ENCODE data around the gene NCCRP1. TPM values are rescaled to one million over a fixed set of nuclear protein-coding genes. Genes with fewer than 3 reads are reported as not detected.

NCCRP1 gene
- total RNA-seq, 2 donors from 2014 or later: not detected

DNA sequence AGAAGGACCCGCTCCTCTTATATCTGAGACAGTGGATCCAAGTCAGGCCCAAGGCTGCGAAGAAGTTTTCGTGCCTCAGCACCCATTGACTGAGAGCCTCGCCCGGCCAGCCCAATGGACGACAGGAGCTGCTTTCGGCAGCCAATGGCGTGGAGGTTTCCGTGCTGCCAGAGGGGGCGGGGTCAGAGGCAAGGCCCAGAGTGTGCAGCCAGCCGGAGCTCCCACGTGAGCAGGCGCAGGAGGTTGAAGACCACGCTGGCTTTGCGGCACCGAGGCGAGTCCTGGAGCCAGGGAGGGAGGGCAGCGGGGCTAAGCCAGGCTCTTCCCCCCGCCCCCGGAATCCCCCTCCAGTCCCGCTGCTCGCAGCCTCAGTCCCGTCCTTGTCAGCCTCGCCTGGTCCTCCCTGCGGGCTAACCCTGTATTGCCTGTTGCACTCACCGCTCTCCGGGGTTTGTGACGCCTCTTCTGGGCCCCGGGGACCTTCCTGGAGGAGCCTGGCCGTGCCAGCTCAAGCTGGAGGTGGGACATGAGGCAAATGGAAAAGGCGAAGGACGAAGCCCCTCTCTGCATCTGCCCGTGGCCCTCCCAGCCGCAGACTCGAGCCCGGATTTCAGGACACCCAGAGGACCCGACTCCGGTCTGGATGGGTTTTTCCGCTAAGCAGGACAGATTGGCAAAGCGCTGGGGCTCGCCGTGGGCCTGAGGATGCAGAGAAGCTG lies 50.3 kb downstream of the NCCRP1 start:
- H3K4me3 ChIP-seq: no peak overlapping the region
- peak; percentile 29 for DNase-seq
- intact Hi-C loops (cut with DNase I): no loop called here
- H3K4me1 ChIP-seq: no peaks in the 10 kb centered on the region
- H3K9ac ChIP-seq (ENCODE audit: low read depth in 2 of 2, low read length in 2 of 2): no peak overlapping the region
- no peak overlapping the region for H3K27ac ChIP-seq
- TF ChIP-seq CTCF (IDR thresholded peaks at IDR 0.05): no peak
- no peaks in the 10 kb centered on the region for H3K9me3 ChIP-seq
- no peaks in the 10 kb centered on the region for H3K36me3 ChIP-seq
- H3K27me3 ChIP-seq: peaks cover 21% of the 10 kb centered on the region

- H3K9me3 ChIP-seq: no peaks in the 10 kb centered on the region
- no peak overlapping the region for H3K9ac ChIP-seq (ENCODE audit: low read depth in 2 of 2, low read length in 2 of 2)
- H3K36me3 ChIP-seq: no peaks in the 10 kb centered on the region
- H3K27ac ChIP-seq: no peak overlapping the region
- H3K4me1 ChIP-seq: no peaks in the 10 kb centered on the region
- peaks cover 21% of the 10 kb centered on the region for H3K27me3 ChIP-seq
- intact Hi-C loops (cut with DNase I): no loop called here
- no peak for DNase-seq
- no peak for TF ChIP-seq CTCF (IDR thresholded peaks at IDR 0.05)
- H3K4me3 ChIP-seq: no peak overlapping the region
Observed at GRCh38 chr19:39247701-39248664, 51.2 kb downstream of the NCCRP1 start.

DNA sequence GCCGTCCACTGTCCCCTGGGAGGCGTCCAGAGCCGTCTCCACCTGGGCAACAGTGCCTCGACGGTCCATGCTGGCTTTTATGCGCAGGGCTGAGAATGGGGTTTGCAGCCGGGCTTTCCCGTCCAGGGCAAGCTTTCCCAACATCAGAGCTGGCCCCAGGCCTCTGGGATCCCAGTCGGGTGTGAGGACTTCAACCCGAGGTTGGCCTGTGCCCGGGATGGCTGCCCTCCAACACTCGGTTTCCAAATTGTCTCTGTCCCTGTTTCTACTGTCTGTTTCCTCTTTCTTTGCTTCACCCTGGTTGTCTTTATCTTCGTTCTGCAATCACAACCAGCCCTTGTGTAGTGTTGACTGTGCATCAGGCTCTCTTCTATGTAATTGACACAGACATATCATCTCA lies 52.0 kb downstream of the NCCRP1 start, which contains the start of gene IFNL4:
Gene IFNL4 (minus strand): TSS at position 51 of the 400 bp plus-strand sequence.
- Histone ChIP-seq H3K9ac (ENCODE audit: low read depth in 2 of 2, low read length in 2 of 2) (no peak within 1 kb of the TSS), H3K27ac (no peak within 1 kb of the TSS), H3K36me3 (no peaks in the 10 kb centered on the region), H3K27me3 (peaks cover 21% of the 10 kb centered on the region), H3K4me3 (no peak within 1 kb of the TSS), H3K4me1 (no peaks in the 10 kb centered on the region), H3K9me3 (no peaks in the 10 kb centered on the region)
- intact Hi-C loops (cut with DNase I): no loop called here
- no peak for DNase-seq
- TF ChIP-seq CTCF (IDR thresholded peaks at IDR 0.05): no peak

GRCh38 chr19:39251081-39251480 lies 54.3 kb downstream of the NCCRP1 start:
- H3K9me3 ChIP-seq: no peaks in the 10 kb centered on the region
- no peaks in the 10 kb centered on the region for H3K36me3 ChIP-seq
- intact Hi-C loops (cut with DNase I): no loop called here
- no peak for TF ChIP-seq CTCF (IDR thresholded peaks at IDR 0.05)
- H3K4me1 ChIP-seq: no peaks in the 10 kb centered on the region
- no peak overlapping the region for H3K27ac ChIP-seq
- H3K27me3 ChIP-seq: peaks cover 21% of the 10 kb centered on the region
- no peak overlapping the region for H3K9ac ChIP-seq (ENCODE audit: low read depth in 2 of 2, low read length in 2 of 2)
- no peak overlapping the region for H3K4me3 ChIP-seq
- no peak for DNase-seq

Other genes starting within 250 kb of the NCCRP1 start
- 1 to 10 TPM; 1.7 to 1.9 TPM for gene FBXO17, start 221.2 kb upstream of the NCCRP1 start, total RNA-seq
- 1 to 10 TPM; 1.1 to 2.4 TPM for gene FBXO27, start 164.4 kb upstream of the NCCRP1 start, total RNA-seq
- not detected for gene ACP7, start 112.6 kb upstream of the NCCRP1 start, total RNA-seq
- gene PAK4, start 71.2 kb upstream of the NCCRP1 start, total RNA-seq: 100 to 1,000 TPM in 1 of 2 donors, 10 to 100 TPM in 1; 85.5 to 127 TPM
- gene SYCN, start 7.3 kb downstream of the NCCRP1 start, total RNA-seq: 1 to 10 TPM in 1 of 2 donors, not detected in 1; 2.1 TPM
- gene IFNL3, start 48.0 kb downstream of the NCCRP1 start, total RNA-seq: not detected
- gene IFNL4, start 51.9 kb downstream of the NCCRP1 start, total RNA-seq: not detected
- not detected for gene IFNL2, start 71.4 kb downstream of the NCCRP1 start, total RNA-seq
- gene IFNL1, start 99.4 kb downstream of the NCCRP1 start, total RNA-seq: not detected
- under 1 TPM; 0.25 to 0.29 TPM for gene LRFN1, start 123.9 kb downstream of the NCCRP1 start, total RNA-seq
- 10 to 100 TPM in 1 of 2 donors, 1 to 10 TPM in 1; 8.7 to 12.7 TPM for gene GMFG, start 139.1 kb downstream of the NCCRP1 start, total RNA-seq
- gene SAMD4B, start 145.5 kb downstream of the NCCRP1 start, total RNA-seq: 10 to 100 TPM; 63.9 to 73.7 TPM
- 10 to 100 TPM; 31.9 to 41.6 TPM for gene PAF1, start 194.1 kb downstream of the NCCRP1 start, total RNA-seq
- 10 to 100 TPM; 22.8 to 37.5 TPM for gene MED29, start 194.4 kb downstream of the NCCRP1 start, total RNA-seq
- gene ZFP36, start 209.9 kb downstream of the NCCRP1 start, total RNA-seq: 100 to 1,000 TPM; 120 to 121 TPM
- gene PLEKHG2, start 215.7 kb downstream of the NCCRP1 start, total RNA-seq: 10 to 100 TPM in 1 of 2 donors, 1 to 10 TPM in 1; 8.0 to 10.4 TPM
- 1,000 to 10,000 TPM; 1,698 to 1,720 TPM for gene RPS16, start 239.0 kb downstream of the NCCRP1 start, total RNA-seq
- gene SUPT5H, start 248.6 kb downstream of the NCCRP1 start, total RNA-seq: 100 to 1,000 TPM in 1 of 2 donors, 10 to 100 TPM in 1; 76.6 to 123 TPM

Measured in colonic mucosa (tissue), 4 donors.